Body of pancreas (tissue), 4 donors: ENCODE data around the gene C3orf85.

Experiments
- POLR2A ChIP-seq, 3 donors: fragments of 450-650 bp; IDR thresholded peaks; one replicate each; pipeline ENCODE4 v1.6.1; 2016; ENCODE audit warnings: antibody characterized with exemption in 3 of 3, mild to moderate bottlenecking in 2 of 3
- TF ChIP-seq, protein P1 (sequence below), 7 experiments: fragments of 450-650 bp in 4 of 7; fragments of 200-600 bp in 3 of 7; sonication (generic) in 3 of 7; IDR thresholded peaks; one replicate each; pipeline ENCODE4 v1.5.1; 2016 to 2019; ENCODE audit warnings: antibody characterized with exemption in 7 of 7

DNA sequence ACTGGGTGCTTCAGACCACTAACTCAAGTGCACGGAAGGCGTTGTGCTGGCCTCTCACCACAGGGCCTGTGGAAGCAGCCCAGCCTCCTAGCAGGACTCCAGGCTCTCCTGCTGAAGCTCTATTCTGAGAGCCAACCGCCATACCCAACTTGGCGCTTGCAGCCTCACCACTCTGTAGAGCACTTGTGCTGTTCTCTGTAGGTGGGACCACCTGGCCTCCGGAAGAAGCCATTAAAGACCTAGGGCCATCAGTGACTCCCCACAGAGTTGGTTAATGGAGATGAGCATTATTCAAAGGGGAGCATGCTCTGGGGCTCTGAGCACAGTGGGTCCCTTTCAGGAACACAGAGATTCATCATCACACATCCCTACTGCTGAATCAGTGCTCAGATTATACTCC is 50.9 kb downstream of the C3orf85 start:
- TF ChIP-seq, protein P1, sequence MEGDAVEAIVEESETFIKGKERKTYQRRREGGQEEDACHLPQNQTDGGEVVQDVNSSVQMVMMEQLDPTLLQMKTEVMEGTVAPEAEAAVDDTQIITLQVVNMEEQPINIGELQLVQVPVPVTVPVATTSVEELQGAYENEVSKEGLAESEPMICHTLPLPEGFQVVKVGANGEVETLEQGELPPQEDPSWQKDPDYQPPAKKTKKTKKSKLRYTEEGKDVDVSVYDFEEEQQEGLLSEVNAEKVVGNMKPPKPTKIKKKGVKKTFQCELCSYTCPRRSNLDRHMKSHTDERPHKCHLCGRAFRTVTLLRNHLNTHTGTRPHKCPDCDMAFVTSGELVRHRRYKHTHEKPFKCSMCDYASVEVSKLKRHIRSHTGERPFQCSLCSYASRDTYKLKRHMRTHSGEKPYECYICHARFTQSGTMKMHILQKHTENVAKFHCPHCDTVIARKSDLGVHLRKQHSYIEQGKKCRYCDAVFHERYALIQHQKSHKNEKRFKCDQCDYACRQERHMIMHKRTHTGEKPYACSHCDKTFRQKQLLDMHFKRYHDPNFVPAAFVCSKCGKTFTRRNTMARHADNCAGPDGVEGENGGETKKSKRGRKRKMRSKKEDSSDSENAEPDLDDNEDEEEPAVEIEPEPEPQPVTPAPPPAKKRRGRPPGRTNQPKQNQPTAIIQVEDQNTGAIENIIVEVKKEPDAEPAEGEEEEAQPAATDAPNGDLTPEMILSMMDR (IDR thresholded peaks at IDR 0.05) = no peak
- no peak for TF ChIP-seq POLR2A (IDR thresholded peaks at IDR 0.05)
